Esophagus muscularis mucosa (tissue), 4 donors: ENCODE data around the gene SGSH. TPM values are rescaled to one million over a fixed set of nuclear protein-coding genes. Genes with fewer than 3 reads are reported as not detected.

ENCODE experiments used
- DNase-seq: peaks from one replicate; pipeline ENCODE4 v3.0.0-alpha.2; 2017; ENCODE audit errors: extremely low spot score
- H3K27ac ChIP-seq, 4 donors: fragments of 200-600 bp; sonication (generic); replicated peaks in 1 of 4; 1 replicate in 3 of 4; 2 replicates in 1 of 4; pipeline ENCODE4 v1.5.1; 2016 to 2019; ENCODE audit warnings: mild to moderate bottlenecking in 1 of 4
- H3K27me3 ChIP-seq, 4 donors: fragments of 200-600 bp; sonication (generic); one replicate each; pipeline versions ENCODE4 v1.5.1 to v1.6.0; 2016 to 2019
- H3K36me3 ChIP-seq, 4 donors: fragments of 200-600 bp; sonication (generic); one replicate each; pipeline ENCODE4 v1.5.1; 2016 to 2019
- H3K4me1 ChIP-seq, 4 donors: fragments of 200-600 bp; sonication (generic); one replicate each; pipeline ENCODE4 v1.5.1; 2016 to 2019
- H3K4me3 ChIP-seq, 4 donors: fragments of 200-600 bp; sonication (generic); 1 replicate in 2 of 4; 2 replicates in 2 of 4; pipeline ENCODE4 v1.5.1; 2016 to 2019; ENCODE audit warnings: mild to moderate bottlenecking in 4 of 4, moderate library complexity in 1 of 4
- H3K9me3 ChIP-seq, 4 donors: fragments of 200-600 bp; sonication (generic); 1 replicate in 3 of 4; 2 replicates in 1 of 4; pipeline ENCODE4 v1.5.1; 2016 to 2019
- EP300 ChIP-seq: sonication (generic); formaldehyde crosslinking; IDR thresholded peaks from one replicate; pipeline ENCODE4 v1.6.1; 2017; ENCODE audit warnings: antibody characterized with exemption
- POLR2A ChIP-seq: fragments of 450-650 bp; IDR thresholded peaks from one replicate; pipeline ENCODE4 v1.6.1; 2017; ENCODE audit warnings: antibody characterized with exemption, moderate library complexity, mild to moderate bottlenecking, low read depth
- POLR2AphosphoS5 ChIP-seq, 2 donors: sonication (generic); formaldehyde crosslinking; IDR thresholded peaks; one replicate each; pipeline ENCODE4 v1.6.1; 2017; ENCODE audit warnings: antibody characterized with exemption in 2 of 2
- WGBS: methylation state at CpG from one replicate; pipeline ENCODE4 v1.1.5; 2018; 5-methylcytosine and 5-hydroxymethylcytosine counted together
- intact Hi-C: fragments of 100-400 bp; cut with DNase I; formaldehyde crosslinking; loops from one replicate; pipeline ENCODE4 v1.15.1; 2023
- total RNA-seq, 4 donors: library from RNA; depleted of rRNA; stranded (reverse); fragments of >200 nt; gene quantifications; one replicate each; pipeline versions ENCODE4 v1.1.0 to v1.2.1, GENCODE V29; 2016
- TF ChIP-seq, protein P1 (sequence below), 3 experiments: fragments of 200-600 bp in 2 of 3; fragments of 450-650 bp in 1 of 3; sonication (generic) in 2 of 3; IDR thresholded peaks; one replicate each; pipeline ENCODE4 v1.5.1; 2017 to 2019; ENCODE audit warnings: antibody characterized with exemption in 3 of 3, mild to moderate bottlenecking in 2 of 3, moderate library complexity in 1 of 3

Gene SGSH
- total RNA-seq, 4 donors from 2014 or later: 12.9 to 24.4 (median 21.3) TPM

DNA sequence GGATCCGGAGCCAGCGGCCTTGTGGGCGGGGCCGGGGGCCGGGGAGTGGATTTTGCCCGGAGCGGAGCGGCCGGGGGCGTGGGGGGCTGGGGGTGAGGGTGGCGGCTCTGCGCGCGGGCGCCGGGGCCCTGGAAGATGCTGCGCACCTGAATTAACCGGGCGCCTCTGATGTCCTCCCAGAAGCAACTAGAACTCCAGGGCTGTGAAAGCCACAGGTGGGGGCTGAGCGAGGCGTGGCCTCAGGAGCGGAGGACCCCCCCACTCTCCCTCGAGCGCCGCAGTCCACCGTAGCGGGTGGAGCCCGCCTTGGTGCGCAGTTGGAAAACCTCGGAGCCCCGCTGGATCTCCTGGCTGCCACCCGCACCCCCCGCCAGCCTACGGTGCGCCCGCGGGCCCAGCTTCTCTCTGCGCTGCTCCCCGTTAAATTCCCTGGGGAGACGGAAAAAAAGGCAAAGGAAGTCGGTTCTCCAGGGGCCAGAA, 643 bp upstream of the SGSH start:
- no peak for DNase-seq
- TF ChIP-seq, protein P1, sequence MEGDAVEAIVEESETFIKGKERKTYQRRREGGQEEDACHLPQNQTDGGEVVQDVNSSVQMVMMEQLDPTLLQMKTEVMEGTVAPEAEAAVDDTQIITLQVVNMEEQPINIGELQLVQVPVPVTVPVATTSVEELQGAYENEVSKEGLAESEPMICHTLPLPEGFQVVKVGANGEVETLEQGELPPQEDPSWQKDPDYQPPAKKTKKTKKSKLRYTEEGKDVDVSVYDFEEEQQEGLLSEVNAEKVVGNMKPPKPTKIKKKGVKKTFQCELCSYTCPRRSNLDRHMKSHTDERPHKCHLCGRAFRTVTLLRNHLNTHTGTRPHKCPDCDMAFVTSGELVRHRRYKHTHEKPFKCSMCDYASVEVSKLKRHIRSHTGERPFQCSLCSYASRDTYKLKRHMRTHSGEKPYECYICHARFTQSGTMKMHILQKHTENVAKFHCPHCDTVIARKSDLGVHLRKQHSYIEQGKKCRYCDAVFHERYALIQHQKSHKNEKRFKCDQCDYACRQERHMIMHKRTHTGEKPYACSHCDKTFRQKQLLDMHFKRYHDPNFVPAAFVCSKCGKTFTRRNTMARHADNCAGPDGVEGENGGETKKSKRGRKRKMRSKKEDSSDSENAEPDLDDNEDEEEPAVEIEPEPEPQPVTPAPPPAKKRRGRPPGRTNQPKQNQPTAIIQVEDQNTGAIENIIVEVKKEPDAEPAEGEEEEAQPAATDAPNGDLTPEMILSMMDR (IDR thresholded peaks at IDR 0.05): no peak
- no peak for TF ChIP-seq EP300
- peak in 1 of 2 donors; percentile 36 for TF ChIP-seq POLR2AphosphoS5 (IDR thresholded peaks at IDR 0.05)
- Histone ChIP-seq H3K36me3 (peaks cover 0 to 43% (median 21%) of the 10 kb centered on the region in 4 donors), H3K27ac (peak overlapping the region; percentile 79 to 91 (median 89)), H3K4me1 (peaks cover 15 to 48% (median 44%) of the 10 kb centered on the region in 4 donors), H3K4me3 (peak overlapping the region; percentile 84 to 100 (median 98)), H3K27me3 (no peaks in the 10 kb centered on the region), H3K9me3 (no peaks in the 10 kb centered on the region)
- under 1% methylated on average over 19 of the region's 41 CpGs for WGBS
- intact Hi-C loops: loop anchor here (2.0 kb wide), 1 partner anchor 40 kb away; the partner anchor contains the start of gene RNF213

DNA sequence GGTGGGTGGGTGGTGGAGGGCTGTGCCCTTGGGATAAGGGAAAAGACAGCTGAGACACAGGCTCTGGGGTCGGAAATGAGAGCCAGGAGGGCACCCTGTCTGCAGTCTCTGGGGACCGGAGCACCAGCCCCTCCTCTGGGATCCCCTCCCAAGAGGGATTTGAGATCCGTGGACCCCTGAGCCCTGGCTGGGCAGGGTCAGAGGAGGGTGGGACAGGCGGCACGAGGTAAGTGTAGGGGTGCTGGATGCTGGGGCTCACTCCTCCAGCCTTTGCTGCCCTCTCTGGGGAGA, 425 bp downstream of the SGSH start:
- peaks cover 15 to 48% (median 44%) of the 10 kb centered on the region in 4 donors for H3K4me1 ChIP-seq
- H3K9me3 ChIP-seq: no peaks in the 10 kb centered on the region
- peak overlapping the region; percentile 84 to 100 (median 98) for H3K4me3 ChIP-seq
- intact Hi-C loops: loop anchor here (2.0 to 5.0 kb wide), 2 partner anchors 41 to 67 kb away; partner anchors contain the start of gene RNF213
- no peak for TF ChIP-seq EP300
- TF ChIP-seq POLR2AphosphoS5 (IDR thresholded peaks at IDR 0.05): no peak
- TF ChIP-seq POLR2A: no peak
- TF ChIP-seq, protein P1 (IDR thresholded peaks at IDR 0.05): no peak
- no peak for DNase-seq
- H3K36me3 ChIP-seq: peaks cover 5 to 44% (median 31%) of the 10 kb centered on the region in 4 donors
- no peaks in the 10 kb centered on the region for H3K27me3 ChIP-seq
- peak overlapping the region; percentile 79 to 91 (median 89) for H3K27ac ChIP-seq
- WGBS: 5% methylated on average over 2 of the region's 5 CpGs

DNA sequence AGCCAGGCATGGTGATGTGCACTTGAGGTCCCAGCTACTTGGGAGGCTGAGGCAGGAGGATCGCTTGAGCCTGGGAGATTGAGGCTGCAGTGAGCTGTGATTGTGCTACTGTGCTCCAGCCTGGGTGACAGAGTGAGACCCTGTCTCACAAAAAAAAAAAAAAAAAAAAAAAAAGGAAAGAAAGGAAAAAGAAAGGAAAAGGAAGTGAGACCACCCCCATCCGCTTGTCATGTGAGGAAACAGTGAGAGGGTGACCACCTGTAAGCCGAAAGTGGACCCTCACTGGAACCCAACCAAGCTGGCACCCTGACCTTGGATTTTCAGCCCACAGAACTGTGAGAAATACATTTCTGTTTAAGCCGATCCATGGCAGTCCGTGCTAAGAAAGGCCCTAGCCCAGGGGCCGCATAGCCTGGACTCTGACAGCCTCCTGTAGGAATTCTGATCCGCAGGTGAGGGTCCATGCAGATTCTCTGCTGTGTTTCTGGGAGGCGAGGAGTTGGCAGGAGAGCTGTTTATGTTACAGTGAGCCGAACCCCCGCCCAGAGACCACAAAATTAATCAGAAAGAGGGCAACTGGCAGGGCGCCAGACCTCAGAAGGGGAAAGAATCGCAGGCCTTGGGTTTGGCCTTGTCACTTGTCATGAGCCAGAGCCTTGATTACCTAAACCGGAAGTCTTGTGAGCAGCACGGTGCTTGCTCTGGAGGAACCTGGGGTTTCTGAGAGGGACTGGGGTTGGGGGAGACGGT, 945 bp downstream of the SGSH start:
- WGBS: 28% methylated on average over 15 of the region's 15 CpGs

DNA sequence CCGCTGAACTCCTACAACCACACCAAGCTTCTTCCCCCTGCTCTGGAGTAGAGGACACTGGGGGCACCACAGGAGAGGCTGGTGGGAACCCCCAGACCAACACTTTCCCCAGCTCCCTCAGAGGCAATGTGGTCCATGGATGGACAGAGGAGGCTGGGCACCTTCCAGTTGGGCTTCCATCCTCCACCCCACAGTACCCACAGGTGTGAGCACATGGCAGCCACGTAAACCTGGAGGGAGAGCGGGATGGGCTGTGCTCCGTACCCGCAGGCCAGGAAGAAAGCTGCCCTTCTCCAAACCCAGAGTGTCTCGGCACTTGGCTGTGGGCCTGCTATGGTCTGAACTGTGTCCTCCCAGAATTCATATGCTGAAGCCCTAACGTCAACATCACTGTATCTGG, 1.7 kb downstream of the SGSH start:
- H3K27ac ChIP-seq: peak overlapping the region in 1 of 4 donors; percentile 4
- H3K4me1 ChIP-seq: peaks cover 15 to 42% (median 42%) of the 10 kb centered on the region in 4 donors
- H3K4me3 ChIP-seq: no peak overlapping the region
- TF ChIP-seq, protein P1 (IDR thresholded peaks at IDR 0.05): no peak
- TF ChIP-seq POLR2AphosphoS5 (IDR thresholded peaks at IDR 0.05) (no peak), EP300 (no peak), POLR2A (no peak)
- no peaks in the 10 kb centered on the region for H3K9me3 ChIP-seq
- 93% methylated on average over 5 of the region's 7 CpGs for WGBS
- no peaks in the 10 kb centered on the region for H3K27me3 ChIP-seq
- DNase-seq: no peak
- intact Hi-C loops: loop anchor here (5.0 kb wide), 1 partner anchor 66 kb away; no protein-coding TSS in a partner anchor
- H3K36me3 ChIP-seq: peaks cover 8 to 53% (median 43%) of the 10 kb centered on the region in 4 donors

More for the DNA sequence above, 945 bp downstream of the SGSH start:
- intact Hi-C loops: loop anchor here (5.0 kb wide), 1 partner anchor 67 kb away; no protein-coding TSS in a partner anchor
- Histone ChIP-seq H3K27me3 (no peaks in the 10 kb centered on the region), H3K27ac (peak overlapping the region; percentile 79 to 91 (median 89)), H3K4me3 (peak overlapping the region; percentile 84 to 100 (median 98)), H3K4me1 (peaks cover 15 to 48% (median 44%) of the 10 kb centered on the region in 4 donors), H3K36me3 (peaks cover 8 to 48% (median 36%) of the 10 kb centered on the region in 4 donors), H3K9me3 (no peaks in the 10 kb centered on the region)
- peak; percentile 93 for DNase-seq
- TF ChIP-seq EP300: no peak
- no peak for TF ChIP-seq POLR2A
- peak in 1 of 2 donors; percentile 64 for TF ChIP-seq POLR2AphosphoS5 (IDR thresholded peaks at IDR 0.05)
- TF ChIP-seq, protein P1 (IDR thresholded peaks at IDR 0.05): no peak
